ENCODE data around the gene SHANK1.

Gene SHANK1

GRCh38 chr19:50720181-50720920 is 749 bp upstream of the SHANK1 start:
- Histone ChIP-seq H3K27ac (ENCODE audit: low read length) (no peak overlapping the region), H3K4me3 (ENCODE audit: low read depth in 1 of 2, low read length in 2 of 2) (no peak overlapping the region), H3K4me1 (ENCODE audit: control insufficient read depth in 1 of 2, insufficient read depth in 2 of 2, low read length in 2 of 2) (peaks cover 0 to 34% of the 10 kb centered on the region in 2 donors), H3K27me3 (ENCODE audit: low read depth, low read length) (peaks cover 4% of the 10 kb centered on the region), H3K36me3 (ENCODE audit: control insufficient read depth in 1 of 2, insufficient read depth in 2 of 2, low read length in 2 of 2) (no peaks in the 10 kb centered on the region), H3K9me3 (ENCODE audit: control insufficient read depth in 1 of 2, low read length in 2 of 2) (no peaks in the 10 kb centered on the region)

GRCh38 chr19:50719119-50719435 is 525 bp downstream of the SHANK1 start:
- Histone ChIP-seq H3K4me1 (ENCODE audit: control insufficient read depth in 1 of 2, insufficient read depth in 2 of 2, low read length in 2 of 2) (peaks cover 0 to 29% of the 10 kb centered on the region in 2 donors), H3K27ac (ENCODE audit: low read length) (no peak overlapping the region), H3K9me3 (ENCODE audit: control insufficient read depth in 1 of 2, low read length in 2 of 2) (no peaks in the 10 kb centered on the region), H3K4me3 (ENCODE audit: low read depth in 1 of 2, low read length in 2 of 2) (peak overlapping the region in 1 of 2 donors; percentile 54), H3K36me3 (ENCODE audit: control insufficient read depth in 1 of 2, insufficient read depth in 2 of 2, low read length in 2 of 2) (no peaks in the 10 kb centered on the region), H3K27me3 (ENCODE audit: low read depth, low read length) (peaks cover 4% of the 10 kb centered on the region)

- no peaks in the 10 kb centered on the region for H3K36me3 ChIP-seq (ENCODE audit: control insufficient read depth in 1 of 2, insufficient read depth in 2 of 2, low read length in 2 of 2)
- no peak overlapping the region for H3K27ac ChIP-seq (ENCODE audit: low read length)
- H3K27me3 ChIP-seq (ENCODE audit: low read depth, low read length): peaks cover 4% of the 10 kb centered on the region
- peak overlapping the region in 1 of 2 donors; percentile 54 for H3K4me3 ChIP-seq (ENCODE audit: low read depth in 1 of 2, low read length in 2 of 2)
- peaks cover 0 to 23% of the 10 kb centered on the region in 2 donors for H3K4me1 ChIP-seq (ENCODE audit: control insufficient read depth in 1 of 2, insufficient read depth in 2 of 2, low read length in 2 of 2)
- H3K9me3 ChIP-seq (ENCODE audit: control insufficient read depth in 1 of 2, low read length in 2 of 2): no peaks in the 10 kb centered on the region
Observed at GRCh38 chr19:50718255-50719118, 1.1 kb downstream of the SHANK1 start.

- Histone ChIP-seq H3K27ac (ENCODE audit: low read length) (no peak overlapping the region), H3K9me3 (ENCODE audit: control insufficient read depth in 1 of 2, low read length in 2 of 2) (no peaks in the 10 kb centered on the region), H3K4me1 (ENCODE audit: control insufficient read depth in 1 of 2, insufficient read depth in 2 of 2, low read length in 2 of 2) (peaks cover 0 to 22% of the 10 kb centered on the region in 2 donors), H3K27me3 (ENCODE audit: low read depth, low read length) (peaks cover 4% of the 10 kb centered on the region), H3K4me3 (ENCODE audit: low read depth in 1 of 2, low read length in 2 of 2) (peak overlapping the region in 1 of 2 donors; percentile 54), H3K36me3 (ENCODE audit: control insufficient read depth in 1 of 2, insufficient read depth in 2 of 2, low read length in 2 of 2) (no peaks in the 10 kb centered on the region)
Observed at GRCh38 chr19:50717891-50718254, 1.7 kb downstream of the SHANK1 start.

- Histone ChIP-seq H3K27ac (ENCODE audit: low read length) (no peak overlapping the region), H3K9me3 (ENCODE audit: control insufficient read depth in 1 of 2, low read length in 2 of 2) (no peaks in the 10 kb centered on the region)
Observed at GRCh38 chr19:50717026-50717723, 2.4 kb downstream of the SHANK1 start.

GRCh38 chr19:50716178-50717025 is 3.2 kb downstream of the SHANK1 start:
- no peak overlapping the region for H3K27ac ChIP-seq (ENCODE audit: low read length)
- peaks cover 4% of the 10 kb centered on the region for H3K27me3 ChIP-seq (ENCODE audit: low read depth, low read length)
- no peaks in the 10 kb centered on the region for H3K36me3 ChIP-seq (ENCODE audit: control insufficient read depth in 1 of 2, insufficient read depth in 2 of 2, low read length in 2 of 2)
- H3K4me3 ChIP-seq (ENCODE audit: low read depth in 1 of 2, low read length in 2 of 2): no peak overlapping the region
- H3K4me1 ChIP-seq (ENCODE audit: control insufficient read depth in 1 of 2, insufficient read depth in 2 of 2, low read length in 2 of 2): peaks cover 0 to 14% of the 10 kb centered on the region in 2 donors
- H3K9me3 ChIP-seq (ENCODE audit: control insufficient read depth in 1 of 2, low read length in 2 of 2): no peaks in the 10 kb centered on the region

More at GRCh38 chr19:50717026-50717723, 2.4 kb downstream of the SHANK1 start:
- no peaks in the 10 kb centered on the region for H3K36me3 ChIP-seq (ENCODE audit: control insufficient read depth in 1 of 2, insufficient read depth in 2 of 2, low read length in 2 of 2)
- H3K27me3 ChIP-seq (ENCODE audit: low read depth, low read length): peaks cover 4% of the 10 kb centered on the region
- H3K4me3 ChIP-seq (ENCODE audit: low read depth in 1 of 2, low read length in 2 of 2): no peak overlapping the region
- H3K4me1 ChIP-seq (ENCODE audit: control insufficient read depth in 1 of 2, insufficient read depth in 2 of 2, low read length in 2 of 2): peaks cover 0 to 22% of the 10 kb centered on the region in 2 donors

GRCh38 chr19:50713556-50714236 is 5.9 kb downstream of the SHANK1 start:
- Histone ChIP-seq H3K27ac (ENCODE audit: low read length) (no peak overlapping the region), H3K36me3 (ENCODE audit: control insufficient read depth in 1 of 2, insufficient read depth in 2 of 2, low read length in 2 of 2) (no peaks in the 10 kb centered on the region), H3K27me3 (ENCODE audit: low read depth, low read length) (peaks cover 4% of the 10 kb centered on the region), H3K9me3 (ENCODE audit: control insufficient read depth in 1 of 2, low read length in 2 of 2) (no peaks in the 10 kb centered on the region), H3K4me3 (ENCODE audit: low read depth in 1 of 2, low read length in 2 of 2) (no peak overlapping the region), H3K4me1 (ENCODE audit: control insufficient read depth in 1 of 2, insufficient read depth in 2 of 2, low read length in 2 of 2) (peaks cover 0 to 9% of the 10 kb centered on the region in 2 donors)

GRCh38 chr19:50712833-50713232 is 6.8 kb downstream of the SHANK1 start:
- H3K9me3 ChIP-seq (ENCODE audit: control insufficient read depth in 1 of 2, low read length in 2 of 2): no peaks in the 10 kb centered on the region
- peaks cover 0 to under 1% of the 10 kb centered on the region in 2 donors for H3K4me1 ChIP-seq (ENCODE audit: control insufficient read depth in 1 of 2, insufficient read depth in 2 of 2, low read length in 2 of 2)
- peaks cover 4% of the 10 kb centered on the region for H3K27me3 ChIP-seq (ENCODE audit: low read depth, low read length)
- H3K27ac ChIP-seq (ENCODE audit: low read length): no peak overlapping the region
- H3K36me3 ChIP-seq (ENCODE audit: control insufficient read depth in 1 of 2, insufficient read depth in 2 of 2, low read length in 2 of 2): no peaks in the 10 kb centered on the region
- H3K4me3 ChIP-seq (ENCODE audit: low read depth in 1 of 2, low read length in 2 of 2): no peak overlapping the region

GRCh38 chr19:50711805-50712204 is 7.8 kb downstream of the SHANK1 start:
- H3K27me3 ChIP-seq (ENCODE audit: low read depth, low read length): no peaks in the 10 kb centered on the region
- H3K4me3 ChIP-seq (ENCODE audit: low read depth in 1 of 2, low read length in 2 of 2): no peak overlapping the region
- no peak overlapping the region for H3K27ac ChIP-seq (ENCODE audit: low read length)
- H3K36me3 ChIP-seq (ENCODE audit: control insufficient read depth in 1 of 2, insufficient read depth in 2 of 2, low read length in 2 of 2): no peaks in the 10 kb centered on the region
- H3K4me1 ChIP-seq (ENCODE audit: control insufficient read depth in 1 of 2, insufficient read depth in 2 of 2, low read length in 2 of 2): no peaks in the 10 kb centered on the region
- H3K9me3 ChIP-seq (ENCODE audit: control insufficient read depth in 1 of 2, low read length in 2 of 2): no peaks in the 10 kb centered on the region

- Histone ChIP-seq H3K4me3 (ENCODE audit: low read depth in 1 of 2, low read length in 2 of 2) (no peak overlapping the region), H3K9me3 (ENCODE audit: control insufficient read depth in 1 of 2, low read length in 2 of 2) (no peaks in the 10 kb centered on the region), H3K27me3 (ENCODE audit: low read depth, low read length) (no peaks in the 10 kb centered on the region), H3K36me3 (ENCODE audit: control insufficient read depth in 1 of 2, insufficient read depth in 2 of 2, low read length in 2 of 2) (no peaks in the 10 kb centered on the region), H3K27ac (ENCODE audit: low read length) (no peak overlapping the region), H3K4me1 (ENCODE audit: control insufficient read depth in 1 of 2, insufficient read depth in 2 of 2, low read length in 2 of 2) (no peaks in the 10 kb centered on the region)
Observed at GRCh38 chr19:50711196-50711595, 8.4 kb downstream of the SHANK1 start.
